ENCODE measurements around the gene FAM240B.

Gene FAM240B

DNA sequence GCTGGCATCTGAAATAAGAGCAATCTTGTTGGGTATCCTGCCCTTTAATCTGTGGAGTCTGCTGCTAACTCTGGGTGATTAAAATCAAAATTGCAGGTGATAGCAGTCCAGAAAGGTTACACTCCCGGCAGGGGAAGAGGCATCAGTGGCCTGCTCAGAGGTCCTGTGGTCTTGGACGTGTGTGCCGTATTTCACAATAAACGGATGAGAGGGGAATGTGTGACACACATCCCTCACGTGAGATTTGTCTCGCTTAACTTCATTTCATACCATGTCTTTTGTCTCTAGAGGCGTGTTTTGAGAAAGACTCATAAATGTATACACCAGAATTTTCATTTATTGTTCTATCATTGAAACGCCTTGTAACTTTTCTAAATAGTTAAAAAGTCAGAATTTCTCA lies 36.6 kb downstream of the FAM240B start:
- Histone ChIP-seq H3K9me3 (ENCODE audit: severe bottlenecking) (no peaks in the 10 kb centered on the region), H3K4me3 (ENCODE audit: severe bottlenecking) (no peak overlapping the region), H3K4me1 (ENCODE audit: insufficient read depth, poor library complexity, severe bottlenecking) (peaks cover 31% of the 10 kb centered on the region), H3K27ac (ENCODE audit: poor library complexity, severe bottlenecking) (peak overlapping the region; percentile 99), H3K36me3 (ENCODE audit: low read depth) (no peaks in the 10 kb centered on the region), H3K27me3 (ENCODE audit: insufficient read depth, poor library complexity, severe bottlenecking) (no peaks in the 10 kb centered on the region)
- TF ChIP-seq, protein P1, sequence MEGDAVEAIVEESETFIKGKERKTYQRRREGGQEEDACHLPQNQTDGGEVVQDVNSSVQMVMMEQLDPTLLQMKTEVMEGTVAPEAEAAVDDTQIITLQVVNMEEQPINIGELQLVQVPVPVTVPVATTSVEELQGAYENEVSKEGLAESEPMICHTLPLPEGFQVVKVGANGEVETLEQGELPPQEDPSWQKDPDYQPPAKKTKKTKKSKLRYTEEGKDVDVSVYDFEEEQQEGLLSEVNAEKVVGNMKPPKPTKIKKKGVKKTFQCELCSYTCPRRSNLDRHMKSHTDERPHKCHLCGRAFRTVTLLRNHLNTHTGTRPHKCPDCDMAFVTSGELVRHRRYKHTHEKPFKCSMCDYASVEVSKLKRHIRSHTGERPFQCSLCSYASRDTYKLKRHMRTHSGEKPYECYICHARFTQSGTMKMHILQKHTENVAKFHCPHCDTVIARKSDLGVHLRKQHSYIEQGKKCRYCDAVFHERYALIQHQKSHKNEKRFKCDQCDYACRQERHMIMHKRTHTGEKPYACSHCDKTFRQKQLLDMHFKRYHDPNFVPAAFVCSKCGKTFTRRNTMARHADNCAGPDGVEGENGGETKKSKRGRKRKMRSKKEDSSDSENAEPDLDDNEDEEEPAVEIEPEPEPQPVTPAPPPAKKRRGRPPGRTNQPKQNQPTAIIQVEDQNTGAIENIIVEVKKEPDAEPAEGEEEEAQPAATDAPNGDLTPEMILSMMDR (IDR thresholded peaks at IDR 0.05; ENCODE audit: poor library complexity, severe bottlenecking), result no peak
- no peak for ATAC-seq (ENCODE audit: low read depth)
- no peak for DNase-seq (ENCODE audit: low spot score)

DNA sequence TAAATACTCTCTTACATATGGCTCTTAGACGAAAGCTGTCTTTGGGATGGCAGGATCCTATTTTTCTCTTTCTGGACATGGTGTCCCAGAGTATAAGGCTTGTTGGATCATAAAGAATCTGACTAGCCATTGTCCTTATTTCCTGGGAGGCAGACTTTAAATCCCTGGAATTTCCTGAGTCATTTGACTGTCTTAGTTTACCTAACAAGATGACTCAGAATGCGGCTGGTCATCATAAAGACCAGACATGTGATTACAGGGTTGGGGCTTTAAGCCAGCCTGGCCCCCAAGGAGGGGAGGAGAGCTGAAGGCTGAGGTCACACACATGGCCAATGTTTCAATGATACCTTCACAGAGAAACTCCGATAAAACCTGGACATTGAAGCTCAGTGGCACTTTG lies 37.2 kb downstream of the FAM240B start:
- H3K4me3 ChIP-seq (ENCODE audit: severe bottlenecking), result no peak overlapping the region
- peak; percentile 82 for DNase-seq (ENCODE audit: low spot score)
- TF ChIP-seq, protein P1 (IDR thresholded peaks at IDR 0.05; ENCODE audit: poor library complexity, severe bottlenecking), result no peak
- ATAC-seq (ENCODE audit: low read depth), result peak; percentile 77
- no peaks in the 10 kb centered on the region for H3K9me3 ChIP-seq (ENCODE audit: severe bottlenecking)
- peaks cover 31% of the 10 kb centered on the region for H3K4me1 ChIP-seq (ENCODE audit: insufficient read depth, poor library complexity, severe bottlenecking)
- H3K27ac ChIP-seq (ENCODE audit: poor library complexity, severe bottlenecking), result peak overlapping the region; percentile 99
- no peaks in the 10 kb centered on the region for H3K27me3 ChIP-seq (ENCODE audit: insufficient read depth, poor library complexity, severe bottlenecking)
- no peaks in the 10 kb centered on the region for H3K36me3 ChIP-seq (ENCODE audit: low read depth)

DNA sequence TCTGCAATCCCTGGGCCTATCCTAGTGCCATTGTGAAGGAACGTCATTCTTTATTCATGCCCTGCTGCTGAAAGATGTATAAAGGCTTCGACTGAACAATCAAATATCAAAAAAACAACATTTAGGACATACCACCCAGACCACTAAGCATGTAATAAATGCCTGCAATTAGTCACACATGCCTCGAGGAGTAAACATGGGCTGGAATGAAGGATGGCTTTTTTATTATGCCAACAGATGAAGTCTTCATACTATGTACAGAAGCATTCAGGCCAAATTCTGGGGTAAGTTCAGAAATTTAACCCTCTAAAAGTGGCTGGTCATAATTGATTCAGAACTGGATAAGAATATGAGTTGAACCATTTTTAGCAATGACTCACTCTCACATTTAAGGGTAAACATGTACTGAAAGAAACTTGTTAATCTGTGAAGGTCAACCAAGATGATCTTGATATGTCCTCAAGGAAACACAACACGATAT lies 38.1 kb downstream of the FAM240B start:
- Histone ChIP-seq H3K27me3 (ENCODE audit: insufficient read depth, poor library complexity, severe bottlenecking) (no peaks in the 10 kb centered on the region), H3K4me1 (ENCODE audit: insufficient read depth, poor library complexity, severe bottlenecking) (peaks cover 25% of the 10 kb centered on the region), H3K9me3 (ENCODE audit: severe bottlenecking) (no peaks in the 10 kb centered on the region), H3K4me3 (ENCODE audit: severe bottlenecking) (no peak overlapping the region), H3K36me3 (ENCODE audit: low read depth) (no peaks in the 10 kb centered on the region), H3K27ac (ENCODE audit: poor library complexity, severe bottlenecking) (peak overlapping the region; percentile 99)
- TF ChIP-seq, protein P1 (IDR thresholded peaks at IDR 0.05; ENCODE audit: poor library complexity, severe bottlenecking), result no peak
- ATAC-seq (ENCODE audit: low read depth), result peak; percentile 80
- no peak for DNase-seq (ENCODE audit: low spot score)

DNA sequence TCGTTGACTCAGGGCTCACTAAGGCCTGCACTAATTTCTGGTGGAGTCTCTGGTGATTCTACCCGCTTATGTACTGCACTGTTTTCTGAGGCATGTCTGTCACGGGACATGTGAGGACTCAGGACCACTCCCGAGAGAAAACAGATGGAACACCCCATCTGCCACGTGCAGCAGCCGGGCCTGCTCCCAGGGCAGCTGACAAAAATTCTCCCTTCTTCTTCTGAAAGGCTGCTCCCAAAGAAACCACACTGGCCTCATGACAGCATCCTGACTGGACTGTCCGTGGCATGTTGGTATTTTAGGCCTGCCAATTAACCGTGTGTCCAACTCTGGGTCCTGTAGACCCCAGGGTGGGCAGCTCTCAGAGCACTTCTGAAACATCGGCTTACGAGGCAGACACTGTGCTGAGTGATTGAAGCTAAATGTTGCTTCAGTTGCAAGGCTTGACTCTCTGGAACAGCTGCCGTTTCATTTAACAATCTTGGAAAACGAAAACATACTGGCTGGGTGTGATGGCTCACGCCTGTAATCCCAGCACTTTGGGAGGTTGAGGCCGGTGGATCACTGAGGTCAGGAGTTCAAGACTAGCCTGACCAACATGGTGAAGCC lies 39.0 kb downstream of the FAM240B start:
- DNase-seq (ENCODE audit: low spot score) (no peak), ATAC-seq (ENCODE audit: low read depth) (no peak)
- H3K27ac ChIP-seq (ENCODE audit: poor library complexity, severe bottlenecking), result peak overlapping the region; percentile 99
- no peaks in the 10 kb centered on the region for H3K36me3 ChIP-seq (ENCODE audit: low read depth)
- TF ChIP-seq, protein P1 (IDR thresholded peaks at IDR 0.05; ENCODE audit: poor library complexity, severe bottlenecking), result no peak
- no peak overlapping the region for H3K4me3 ChIP-seq (ENCODE audit: severe bottlenecking)
- H3K27me3 ChIP-seq (ENCODE audit: insufficient read depth, poor library complexity, severe bottlenecking), result no peaks in the 10 kb centered on the region
- H3K4me1 ChIP-seq (ENCODE audit: insufficient read depth, poor library complexity, severe bottlenecking), result peaks cover 25% of the 10 kb centered on the region
- H3K9me3 ChIP-seq (ENCODE audit: severe bottlenecking), result no peaks in the 10 kb centered on the region

DNA sequence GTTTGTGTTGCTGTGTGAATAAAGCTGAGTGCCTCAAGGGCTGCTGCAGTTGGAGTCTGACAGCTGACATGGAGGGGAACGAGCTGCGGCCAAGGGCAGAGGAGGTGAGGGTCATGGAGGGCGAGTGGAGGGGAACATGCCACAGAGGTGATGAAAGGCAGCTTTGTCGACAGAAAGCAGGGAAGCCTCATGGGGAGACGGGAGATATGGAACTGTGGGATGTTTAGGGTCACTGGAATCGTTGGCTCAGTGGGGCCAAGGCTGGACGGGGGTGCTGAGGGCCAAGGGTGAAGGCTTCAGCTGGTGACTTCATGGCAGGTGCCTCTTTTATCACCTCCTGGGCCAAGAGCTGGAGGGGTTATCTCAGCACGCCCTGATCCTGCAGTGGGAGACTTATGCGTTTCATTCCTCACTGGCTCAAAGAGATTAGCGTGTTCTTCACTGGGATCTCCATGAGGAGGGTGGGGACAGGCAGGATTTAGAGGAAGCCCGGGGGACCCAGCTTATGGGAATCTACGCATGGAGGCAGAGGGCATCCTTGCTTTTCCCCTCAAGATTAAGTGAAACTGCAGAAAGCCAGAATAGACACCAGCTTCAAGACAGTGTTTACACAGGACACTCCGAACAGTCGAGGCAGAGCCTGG lies 42.2 kb downstream of the FAM240B start:
- no peaks in the 10 kb centered on the region for H3K36me3 ChIP-seq (ENCODE audit: low read depth)
- TF ChIP-seq, protein P1 (IDR thresholded peaks at IDR 0.05; ENCODE audit: poor library complexity, severe bottlenecking), result no peak
- no peaks in the 10 kb centered on the region for H3K27me3 ChIP-seq (ENCODE audit: insufficient read depth, poor library complexity, severe bottlenecking)
- H3K4me3 ChIP-seq (ENCODE audit: severe bottlenecking), result no peak overlapping the region
- H3K4me1 ChIP-seq (ENCODE audit: insufficient read depth, poor library complexity, severe bottlenecking), result peaks cover 19% of the 10 kb centered on the region
- H3K27ac ChIP-seq (ENCODE audit: poor library complexity, severe bottlenecking), result no peak overlapping the region
- no peak for ATAC-seq (ENCODE audit: low read depth)
- no peak for DNase-seq (ENCODE audit: low spot score)
- no peaks in the 10 kb centered on the region for H3K9me3 ChIP-seq (ENCODE audit: severe bottlenecking)
